Heart left ventricle (tissue), 16 donors: ENCODE data around the gene RNASE12. TPM values are rescaled to one million over a fixed set of nuclear protein-coding genes. Genes with fewer than 3 reads are reported as not detected.

Experiments
- ATAC-seq, 4 donors: fragments of 200-7000 bp; cut with Tn5 transposase; one replicate each; pipeline ENCODE4 v1.9.1; 2020 to 2022; ENCODE audit warnings: moderate library complexity in 4 of 4, mild to moderate bottlenecking in 3 of 4, moderate number of reproducible peaks in 1 of 4
- DNase-seq, 5 donors: peaks; one replicate each; pipeline ENCODE4 v3.0.0-alpha.2; 2020
- H3K27ac ChIP-seq, 12 donors: fragments of 200-600 bp; sonication (generic) in 4 of 12; one replicate each; pipeline versions ENCODE4 v1.5.0 to v1.8.0; 2016 to 2022; ENCODE audit warnings: mild to moderate bottlenecking in 2 of 12
- H3K27me3 ChIP-seq, 9 donors: fragments of 200-600 bp; sonication (generic) in 2 of 9; one replicate each; pipeline versions ENCODE4 v1.5.1 to v1.8.0; 2016 to 2022; ENCODE audit warnings: mild to moderate bottlenecking in 3 of 9
- H3K36me3 ChIP-seq, 9 donors: fragments of 200-600 bp; sonication (generic) in 2 of 9; one replicate each; pipeline versions ENCODE4 v1.5.0 to v1.8.0; 2018 to 2022; ENCODE audit warnings: mild to moderate bottlenecking in 2 of 9
- H3K4me1 ChIP-seq, 12 donors: fragments of 200-600 bp; sonication (generic) in 4 of 12; one replicate each; pipeline versions ENCODE4 v1.5.0 to v1.8.0; 2016 to 2022; ENCODE audit warnings: mild to moderate bottlenecking in 3 of 12
- H3K4me3 ChIP-seq, 12 donors: fragments of 200-600 bp; sonication (generic) in 4 of 12; one replicate each; pipeline versions ENCODE4 v1.5.0 to v1.8.0; 2017 to 2022; ENCODE audit warnings: mild to moderate bottlenecking in 9 of 12, moderate library complexity in 4 of 12
- H3K9me3 ChIP-seq, 12 donors: fragments of 200-600 bp; sonication (generic) in 4 of 12; one replicate each; pipeline versions ENCODE4 v1.5.0 to v1.8.0; 2016 to 2022; ENCODE audit warnings: mild to moderate bottlenecking in 1 of 12
- POLR2A ChIP-seq, 2 donors: fragments of 450-650 bp; IDR thresholded peaks; one replicate each; pipeline ENCODE4 v1.6.1; 2017; ENCODE audit warnings: antibody characterized with exemption in 2 of 2, mild to moderate bottlenecking in 2 of 2, moderate library complexity in 2 of 2
- WGBS, 4 donors: extraction: QIAGEN DNeasy Blood & Tissue Kit in 2 of 4; methylation state at CpG; one replicate each; pipeline versions ENCODE4 v1.1.5 to v1.1.7; 2013 to 2018; 5-methylcytosine and 5-hydroxymethylcytosine counted together
- intact Hi-C, 10 donors: fragments of 100-400 bp; cut with DNase I; formaldehyde crosslinking; loops; one replicate each; pipeline versions ENCODE4 v1.11.1 to v1.14.2; 2022
- polyA plus RNA-seq, 2 donors: library from polyadenylated mRNA; stranded (reverse); fragments of 200-250 nt; gene quantifications; one replicate each; pipeline ENCODE4 v1.2.3, GENCODE V29; 2013
- total RNA-seq, 9 donors: library from RNA; depleted of rRNA in 2 of 9; stranded (reverse); fragments of >200 nt in 2 of 9; fragmentation: NEBNext Ultra II Directional in 3 of 9; extraction: Animal tissue kit (Norgen Biotek cat#: 25700) in 3 of 9; gene quantifications; one replicate each; pipeline versions ENCODE4 v1.1.0 to v1.2.4, GENCODE V29; 2016 to 2023
- TF ChIP-seq, protein P1 (sequence below), 12 donors: fragments of 200-600 bp; sonication (generic) in 4 of 12; IDR thresholded peaks; one replicate each; pipeline versions ENCODE4 v1.5.0 to v1.8.0; 2018 to 2022; ENCODE audit warnings: antibody characterized with exemption in 12 of 12, mild to moderate bottlenecking in 5 of 12
- donor health status: ischemic (EF 13 %, LVEDD 7.1; RV severe dilation, severe dysfunction).
- donor health status: healthy with polysubstance abuse.
- donor health status: DM: no; HTN: yes; CAD: no.
- donor health status: DM: no; HTN: no; CAD: no.
- donor health status: ischemic (EF 25% LVEDD 6.9; RV normal size, moderate dysfunction).
- donor health status: ischemic (EF 25% LVEDD 5.7; RV mildly dilated, moderate dysfunction).
- donor health status: healthy.
- donor health status: DM: yes; HTN: yes; CAD: no.
- donor health status: ischemic (EF 35%, LVEDD 5.7; RV mildly dilated, moderate dysfunction).
- donor health status: nonischemic (EF 11% LVEDD 7.7; RV severe dilation, severe dysfunction).
- donor health status: DM: yes; HTN: yes; CAD: no.
- donor health status: PGD.
- donor health status: ischemic (EF 29% LVEDD 5.4; RV normal size, mild dysfunction).
- donor health status: nonischemic (EF 23%, LVEDD 6.1; RV moderate dilation, normal function).

The RNASE12 gene
- total and polyA plus RNA-seq, 11 donors: not detected

DNA sequence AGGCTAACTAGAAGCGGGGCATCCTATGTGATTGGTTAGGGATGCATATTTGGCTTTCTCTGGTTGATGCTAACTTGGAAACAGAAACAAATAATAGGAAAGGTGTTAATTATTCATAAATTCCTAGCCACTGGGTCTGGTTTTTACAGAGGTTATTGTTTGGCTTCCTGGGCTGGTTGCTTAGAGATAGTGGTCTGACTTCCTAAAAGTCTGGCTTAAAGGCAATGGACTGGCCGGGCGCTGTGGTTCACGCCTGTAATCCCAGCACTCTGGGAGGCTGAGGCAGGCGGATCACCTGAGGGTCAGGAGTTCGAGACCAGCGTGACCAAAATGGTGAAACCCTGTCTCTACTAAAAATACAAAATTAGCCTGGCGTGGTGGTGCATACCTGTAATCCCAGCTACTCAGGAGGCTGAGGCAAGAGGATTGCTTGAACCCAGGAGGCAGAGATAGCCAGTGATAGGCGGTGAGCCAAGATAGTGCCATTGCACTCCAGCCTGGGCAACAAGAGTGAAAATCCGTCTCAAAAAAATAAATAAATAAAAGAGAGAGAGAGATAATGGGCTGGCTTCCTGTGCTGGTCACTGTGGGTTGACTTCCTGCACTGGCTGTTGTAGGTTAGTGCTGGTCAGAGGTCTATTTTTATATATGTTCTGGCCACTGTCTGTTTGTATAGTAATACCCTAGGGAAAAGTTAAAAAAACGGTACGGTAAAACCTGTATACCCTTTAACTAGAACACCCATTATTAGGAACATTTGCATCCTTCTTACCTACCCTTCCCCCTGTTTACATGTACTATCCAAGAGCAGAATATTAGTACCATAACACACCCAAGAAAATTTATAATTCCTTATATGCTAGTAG, 26.2 kb upstream of the RNASE12 start:
- 78 to 79% (median 78%) methylated on average over 12 of the region's 12 CpGs for WGBS, 4 donors
- H3K36me3 ChIP-seq: no peaks in the 10 kb centered on the region
- peak overlapping the region in 1 of 12 donors; percentile 12 for H3K27ac ChIP-seq
- ATAC-seq (no peak), DNase-seq (no peak)
- no peak for TF ChIP-seq POLR2A (IDR thresholded peaks at IDR 0.05)
- TF ChIP-seq, protein P1, sequence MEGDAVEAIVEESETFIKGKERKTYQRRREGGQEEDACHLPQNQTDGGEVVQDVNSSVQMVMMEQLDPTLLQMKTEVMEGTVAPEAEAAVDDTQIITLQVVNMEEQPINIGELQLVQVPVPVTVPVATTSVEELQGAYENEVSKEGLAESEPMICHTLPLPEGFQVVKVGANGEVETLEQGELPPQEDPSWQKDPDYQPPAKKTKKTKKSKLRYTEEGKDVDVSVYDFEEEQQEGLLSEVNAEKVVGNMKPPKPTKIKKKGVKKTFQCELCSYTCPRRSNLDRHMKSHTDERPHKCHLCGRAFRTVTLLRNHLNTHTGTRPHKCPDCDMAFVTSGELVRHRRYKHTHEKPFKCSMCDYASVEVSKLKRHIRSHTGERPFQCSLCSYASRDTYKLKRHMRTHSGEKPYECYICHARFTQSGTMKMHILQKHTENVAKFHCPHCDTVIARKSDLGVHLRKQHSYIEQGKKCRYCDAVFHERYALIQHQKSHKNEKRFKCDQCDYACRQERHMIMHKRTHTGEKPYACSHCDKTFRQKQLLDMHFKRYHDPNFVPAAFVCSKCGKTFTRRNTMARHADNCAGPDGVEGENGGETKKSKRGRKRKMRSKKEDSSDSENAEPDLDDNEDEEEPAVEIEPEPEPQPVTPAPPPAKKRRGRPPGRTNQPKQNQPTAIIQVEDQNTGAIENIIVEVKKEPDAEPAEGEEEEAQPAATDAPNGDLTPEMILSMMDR (IDR thresholded peaks at IDR 0.05): no peak
- no peak overlapping the region for H3K4me3 ChIP-seq
- H3K27me3 ChIP-seq: peaks cover 0 to 3% (median 0%) of the 10 kb centered on the region in 9 donors
- H3K4me1 ChIP-seq: peaks cover 0 to 44% (median 4%) of the 10 kb centered on the region in 12 donors
- intact Hi-C loops: loop anchor here in 3 of 10 donors (10.0 kb wide), 3 partner anchors 237 to 477 kb away; partner anchors contain the start of gene ZNF219 (in 2 of the 3)
- H3K9me3 ChIP-seq: no peaks in the 10 kb centered on the region

DNA sequence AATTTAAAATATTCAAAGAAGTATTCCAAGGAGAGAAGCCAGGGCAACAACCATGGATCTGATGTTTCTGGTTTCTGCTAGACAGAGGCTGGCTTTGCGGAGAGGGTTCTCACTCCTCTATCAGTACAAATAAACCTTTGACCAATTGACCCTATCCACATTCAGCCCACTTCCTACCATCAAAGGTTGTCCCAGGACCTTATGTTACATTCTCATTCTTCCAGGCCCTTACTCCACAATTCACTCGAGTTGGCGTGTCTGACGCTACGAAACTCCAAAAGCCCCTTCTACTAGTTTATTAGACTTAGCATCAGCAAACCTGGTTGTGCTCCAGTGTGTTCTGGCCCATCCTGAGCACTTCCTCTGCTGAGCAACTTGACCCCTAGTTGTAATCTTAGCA, 24.8 kb upstream of the RNASE12 start:
- ATAC-seq (no peak), DNase-seq (no peak)
- intact Hi-C loops: loop anchor here in 3 of 10 donors (10.0 kb wide), 3 partner anchors 239 to 479 kb away; partner anchors contain the start of gene ZNF219 (in 2 of the 3)

DNA sequence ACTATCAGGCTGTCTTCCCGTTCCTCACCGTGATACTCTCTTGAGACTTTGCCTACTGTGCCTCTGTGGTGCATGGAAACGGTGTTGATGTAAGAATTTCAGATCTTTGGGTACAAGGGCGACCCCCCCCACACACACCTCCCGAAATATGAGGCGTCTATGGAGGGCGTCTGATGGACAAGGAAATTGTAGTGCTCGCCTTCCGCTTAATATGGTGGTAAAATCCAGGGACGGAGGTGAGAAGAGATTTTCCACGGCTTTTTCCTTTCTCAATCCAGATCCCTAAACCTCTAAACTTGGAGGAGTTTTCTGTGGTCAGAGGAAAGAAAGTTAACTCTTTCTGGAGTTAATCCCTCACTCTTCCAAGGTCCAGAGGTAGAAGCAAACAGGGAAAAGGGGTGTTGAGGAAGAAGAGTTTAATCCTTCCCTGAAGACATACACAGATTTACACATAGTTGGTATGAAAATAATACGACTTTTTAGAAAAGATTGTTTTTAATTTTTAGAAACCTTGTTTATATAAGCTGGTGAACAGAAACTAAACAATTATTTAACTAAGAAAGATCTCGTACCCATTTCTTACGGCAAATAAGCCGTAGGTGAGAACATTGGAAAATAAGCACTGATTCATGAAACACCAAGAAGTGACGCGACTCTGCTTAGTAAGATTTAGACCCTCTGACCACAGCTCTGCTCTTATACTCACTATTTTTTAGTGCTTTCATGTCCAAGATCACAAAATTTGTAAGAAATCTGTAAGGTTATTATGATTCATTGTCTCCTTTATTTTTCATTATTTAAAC, 23.1 kb upstream of the RNASE12 start:
- Histone ChIP-seq H3K4me1 (peaks cover 0 to 64% (median 7%) of the 10 kb centered on the region in 12 donors), H3K27me3 (peaks cover 0 to 3% (median 0%) of the 10 kb centered on the region in 9 donors), H3K4me3 (peak overlapping the region; percentile 15 to 74 (median 58)), H3K9me3 (no peaks in the 10 kb centered on the region), H3K27ac (peak overlapping the region in 10 of 12 donors; percentile 0 to 82 (median 48)), H3K36me3 (no peaks in the 10 kb centered on the region)
- DNase-seq: no peak
- intact Hi-C loops: loop anchor here in 8 of 10 donors (5.0 to 10.0 kb wide), 11 partner anchors 68 to 481 kb away; partner anchors contain the start of genes APEX1 (in 2 of the 8), RNASE4 (in 2 of the 8), ZNF219 (in 2 of the 8) and ANG (in 1 of the 8)
- peak; percentile 1 to 5 (median 3) for ATAC-seq
- no peak for TF ChIP-seq POLR2A (IDR thresholded peaks at IDR 0.05)
- TF ChIP-seq, protein P1 (IDR thresholded peaks at IDR 0.05): no peak
- WGBS, 4 donors: 17 to 26% (median 19%) methylated on average over 17 of the region's 17 CpGs

More for the DNA sequence above, 24.8 kb upstream of the RNASE12 start:
- TF ChIP-seq, protein P1 (IDR thresholded peaks at IDR 0.05): no peak
- TF ChIP-seq POLR2A (IDR thresholded peaks at IDR 0.05): no peak
- 83 to 98% (median 94%) methylated on average over 5 of the region's 5 CpGs for WGBS, 4 donors
- Histone ChIP-seq H3K36me3 (no peaks in the 10 kb centered on the region), H3K4me1 (peaks cover 0 to 48% (median 4%) of the 10 kb centered on the region in 12 donors), H3K9me3 (no peaks in the 10 kb centered on the region), H3K4me3 (no peak overlapping the region), H3K27me3 (peaks cover 0 to 3% (median 0%) of the 10 kb centered on the region in 9 donors), H3K27ac (no peak overlapping the region)
